Neural cell (in vitro differentiated cells): ENCODE results near the gene SRGAP3. TPM values are rescaled to one million over a fixed set of nuclear protein-coding genes. Genes with fewer than 3 reads are reported as not detected.

Source experiments
- H2AFZ ChIP-seq: fragments of 200-600, 300-800 bp; sonication (generic), shearing (Covaris generic); 2 replicates; pipeline ENCODE4 v1.6.0; 2014; ENCODE audit warnings: low read depth, mild to moderate bottlenecking, antibody characterized with exemption, low read length, moderate library complexity
- H3F3A ChIP-seq: fragments of 200-600 bp; shearing (Covaris generic); 2 replicates; pipeline ENCODE4 v1.6.1; 2016; ENCODE audit warnings: mild to moderate bottlenecking, moderate library complexity, mixed read lengths, antibody characterized with exemption, low read length; ENCODE audit not compliant: insufficient read depth, poor library complexity, severe bottlenecking
- H3K27ac ChIP-seq: fragments of 200-600, 300-800 bp; sonication (generic), shearing (Covaris generic); 2 replicates; pipeline ENCODE4 v1.5.1; 2014; ENCODE audit warnings: mild to moderate bottlenecking, low read length, moderate library complexity
- H3K27me3 ChIP-seq: fragments of 300-800, 200-600 bp; sonication (generic), shearing (Covaris generic); 2 replicates; pipeline ENCODE4 v1.6.0; 2014; ENCODE audit warnings: mild to moderate bottlenecking, low read depth, low read length, moderate library complexity; ENCODE audit not compliant: insufficient read depth
- H3K36me3 ChIP-seq: fragments of 300-800, 200-600 bp; sonication (generic), shearing (Covaris generic); 2 replicates; pipeline ENCODE4 v1.5.1; 2014; ENCODE audit warnings: mild to moderate bottlenecking, antibody characterized with exemption, low read length, moderate library complexity; ENCODE audit not compliant: insufficient read depth
- H3K4me2 ChIP-seq: fragments of 300-800, 200-600 bp; sonication (generic), shearing (Covaris generic); 2 replicates; pipeline ENCODE4 v1.6.0; 2014; ENCODE audit warnings: mild to moderate bottlenecking, low read length
- H3K4me3 ChIP-seq: fragments of 300-800, 200-600 bp; sonication (generic), shearing (Covaris generic); 2 replicates; pipeline ENCODE4 v1.5.1; 2014; ENCODE audit warnings: mild to moderate bottlenecking, low read length, moderate library complexity
- H3K79me2 ChIP-seq: fragments of 200-600 bp; shearing (Covaris generic); replicated peaks from 2 replicates; pipeline ENCODE4 v1.6.0; 2014; ENCODE audit warnings: mild to moderate bottlenecking, low read length, moderate library complexity; ENCODE audit not compliant: insufficient read depth
- H3K9ac ChIP-seq: fragments of 300-800, 200-600 bp; sonication (generic), shearing (Covaris generic); 2 replicates; pipeline ENCODE4 v1.6.1; 2016; ENCODE audit warnings: mild to moderate bottlenecking, low read length, mixed read lengths
- H3K9me2 ChIP-seq: fragments of 200-600 bp; shearing (Covaris generic); 2 replicates; pipeline ENCODE4 v1.6.1; 2016; ENCODE audit warnings: mild to moderate bottlenecking, low read length, mixed read lengths; ENCODE audit not compliant: insufficient read depth
- H3K9me3 ChIP-seq: fragments of 200-600, 300-800 bp; sonication (generic), shearing (Covaris generic); 2 replicates; pipeline ENCODE4 v1.6.1; 2016; ENCODE audit warnings: mild to moderate bottlenecking, mixed run types, low read length, moderate library complexity, mixed read lengths
- H4K20me1 ChIP-seq: fragments of 200-600 bp; shearing (Covaris generic); 2 replicates; pipeline ENCODE4 v1.6.1; 2016; ENCODE audit warnings: mild to moderate bottlenecking, mixed run types; ENCODE audit not compliant: insufficient read depth
- CTCF ChIP-seq: fragments of 450-650 bp; IDR thresholded peaks from 2 replicates; pipeline ENCODE4 v1.5.1; 2014; ENCODE audit warnings: antibody characterized with exemption, mild to moderate bottlenecking, moderate library complexity; ENCODE audit not compliant: poor library complexity, severe bottlenecking
- EP300 ChIP-seq: fragments of 450-650 bp; conservative IDR thresholded peaks from 2 replicates; pipeline ENCODE4 v1.6.1; 2014; ENCODE audit warnings: antibody characterized with exemption, mild to moderate bottlenecking, moderate library complexity; ENCODE audit not compliant: poor library complexity, severe bottlenecking
- EZH2 ChIP-seq: fragments of 200-600, 300-800 bp; shearing (Covaris generic), sonication (generic); IDR thresholded peaks from 2 replicates; pipeline ENCODE4 v1.6.1; 2014; ENCODE audit warnings: antibody characterized with exemption, low read length, borderline replicate concordance, mild to moderate bottlenecking; ENCODE audit not compliant: insufficient read depth, poor library complexity, severe bottlenecking
- MXI1 ChIP-seq: fragments of 450-650 bp; conservative IDR thresholded peaks from 2 replicates; pipeline ENCODE4 v1.6.1; 2014; ENCODE audit warnings: antibody characterized with exemption, mild to moderate bottlenecking; ENCODE audit not compliant: poor library complexity, severe bottlenecking
- POLR2AphosphoS5 ChIP-seq: IDR thresholded peaks from 2 replicates; pipeline ENCODE4 v1.6.1; 2012
- RAD21 ChIP-seq: fragments of 450-650 bp; conservative IDR thresholded peaks from 2 replicates; pipeline ENCODE4 v1.6.1; 2014; ENCODE audit warnings: antibody characterized with exemption, mild to moderate bottlenecking, moderate library complexity
- REST ChIP-seq: IDR thresholded peaks from 2 replicates; pipeline ENCODE4 v1.6.1; 2012; ENCODE audit warnings: borderline replicate concordance
- SMC3 ChIP-seq: fragments of 450-650 bp; conservative IDR thresholded peaks from 2 replicates; pipeline ENCODE4 v1.6.1; 2014; ENCODE audit warnings: antibody characterized with exemption, mild to moderate bottlenecking, moderate library complexity; ENCODE audit not compliant: poor library complexity
- TAF1 ChIP-seq: IDR thresholded peaks from 2 replicates; pipeline ENCODE4 v1.6.1; 2012; ENCODE audit warnings: low read depth
- polyA plus RNA-seq: library from polyadenylated mRNA; depleted of rRNA; stranded (reverse); fragments of >200 nt; gene quantifications from 2 replicates; pipeline ENCODE4 v1.2.3, GENCODE V29; 2014

SRGAP3 gene
- polyA plus RNA-seq, 1 donor from 2014 or later, result 31.5 TPM

GRCh38 chr3:9276761-9277370 is 27.4 kb upstream of the SRGAP3 start:
- Histone ChIP-seq H4K20me1 (no peaks in the 10 kb centered on the region), H3K36me3 (no peaks in the 10 kb centered on the region), H3K4me2 (no peak overlapping the region), H3K4me3 (no peak overlapping the region), H3K27me3 (no peaks in the 10 kb centered on the region), H3K9ac (no peak overlapping the region), H3K9me3 (no peaks in the 10 kb centered on the region), H3K79me2 (no peaks in the 10 kb centered on the region), H3F3A (no peaks in the 10 kb centered on the region), H3K27ac (no peak overlapping the region), H3K9me2 (no peaks in the 10 kb centered on the region), H2AFZ (no peak overlapping the region)
- TF ChIP-seq EZH2 (no peak), TAF1 (no peak), MXI1 (no peak), SMC3 (no peak), RAD21 (no peak), POLR2AphosphoS5 (no peak), EP300 (no peak), REST (no peak), CTCF (no peak)

- no peak overlapping the region for H2AFZ ChIP-seq
- no peaks in the 10 kb centered on the region for H3F3A ChIP-seq
- H3K27ac ChIP-seq, result no peak overlapping the region
- H3K4me2 ChIP-seq, result no peak overlapping the region
- no peaks in the 10 kb centered on the region for H3K27me3 ChIP-seq
- H3K79me2 ChIP-seq, result no peaks in the 10 kb centered on the region
- no peaks in the 10 kb centered on the region for H3K9me2 ChIP-seq
- H3K4me3 ChIP-seq, result no peak overlapping the region
- H3K9ac ChIP-seq, result no peak overlapping the region
- no peaks in the 10 kb centered on the region for H4K20me1 ChIP-seq
- no peaks in the 10 kb centered on the region for H3K36me3 ChIP-seq
- TF ChIP-seq MXI1 (no peak), REST (no peak), EZH2 (no peak), EP300 (no peak), SMC3 (no peak), POLR2AphosphoS5 (no peak), CTCF (no peak), RAD21 (no peak), TAF1 (no peak)
- H3K9me3 ChIP-seq, result no peaks in the 10 kb centered on the region
These were observed 22.5 kb upstream of the SRGAP3 start for GRCh38 chr3:9271903-9272302.
